Measurements from ENCODE around the gene PIEZO1. TPM values are rescaled to one million over a fixed set of nuclear protein-coding genes. Genes with fewer than 3 reads are reported as not detected.

PIEZO1 gene
- total RNA-seq, 2 experiments from 2014 or later, result 269 to 347 TPM

DNA sequence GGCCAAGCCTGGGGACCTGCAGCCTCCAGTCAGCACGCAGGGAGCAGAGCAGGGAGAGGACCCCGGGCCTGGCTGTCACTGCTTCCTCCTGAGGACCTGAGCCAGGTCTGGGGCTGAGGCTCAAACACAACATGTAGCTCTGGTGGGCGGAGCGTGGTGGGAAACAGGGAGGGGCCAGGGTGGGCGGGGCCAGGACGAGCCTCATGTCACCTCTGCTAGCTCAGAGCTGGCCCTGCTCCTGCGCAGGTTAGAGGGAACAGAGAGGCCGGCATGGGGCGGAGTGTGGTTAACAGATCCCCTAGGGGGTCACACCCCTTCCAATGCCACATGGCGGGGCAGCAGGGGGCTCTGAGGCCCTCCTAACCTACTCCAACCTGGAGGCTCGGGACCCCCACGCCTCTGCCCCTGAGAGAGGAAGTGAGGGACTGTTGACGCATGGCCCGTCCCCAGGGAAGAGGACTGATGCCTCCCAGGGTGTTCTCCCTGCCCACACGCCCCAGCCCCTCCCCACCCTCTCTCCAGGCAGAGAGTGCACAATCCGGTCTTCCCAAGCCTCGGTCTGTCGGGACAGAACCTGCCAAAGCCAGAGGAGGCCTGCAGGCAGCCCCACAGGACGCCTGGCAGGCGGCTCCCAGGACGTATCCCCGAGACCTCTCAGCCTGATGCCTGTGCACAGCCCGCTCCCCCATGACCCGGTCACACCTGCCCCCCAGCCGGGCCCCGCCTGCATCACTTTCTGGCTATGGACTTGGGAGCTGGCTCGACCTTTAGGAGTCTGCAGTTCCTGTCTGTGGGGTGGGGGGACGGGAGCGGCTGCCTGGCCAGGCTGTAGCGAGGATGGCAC, 15.2 kb downstream of the PIEZO1 start:
- Mint-ChIP-seq H3K4me1 (peaks cover 36% of the 10 kb centered on the region), H3K36me3 (no peaks in the 10 kb centered on the region), H3K27me3 (no peaks in the 10 kb centered on the region), H3K4me3 (no peak overlapping the region), H3K27ac (no peak overlapping the region), H3K9me3 (ENCODE audit: low read depth) (no peaks in the 10 kb centered on the region)
- ATAC-seq, result peak; percentile 73
- CTCF ChIA-PET, result interaction anchor here (0.8 to 2.9 kb wide), 2 partner anchors 11 to 32 kb away, joined by 3 to 12 read pairs; no protein-coding TSS in a partner anchor
- DNase-seq, result peak; percentile 52

DNA sequence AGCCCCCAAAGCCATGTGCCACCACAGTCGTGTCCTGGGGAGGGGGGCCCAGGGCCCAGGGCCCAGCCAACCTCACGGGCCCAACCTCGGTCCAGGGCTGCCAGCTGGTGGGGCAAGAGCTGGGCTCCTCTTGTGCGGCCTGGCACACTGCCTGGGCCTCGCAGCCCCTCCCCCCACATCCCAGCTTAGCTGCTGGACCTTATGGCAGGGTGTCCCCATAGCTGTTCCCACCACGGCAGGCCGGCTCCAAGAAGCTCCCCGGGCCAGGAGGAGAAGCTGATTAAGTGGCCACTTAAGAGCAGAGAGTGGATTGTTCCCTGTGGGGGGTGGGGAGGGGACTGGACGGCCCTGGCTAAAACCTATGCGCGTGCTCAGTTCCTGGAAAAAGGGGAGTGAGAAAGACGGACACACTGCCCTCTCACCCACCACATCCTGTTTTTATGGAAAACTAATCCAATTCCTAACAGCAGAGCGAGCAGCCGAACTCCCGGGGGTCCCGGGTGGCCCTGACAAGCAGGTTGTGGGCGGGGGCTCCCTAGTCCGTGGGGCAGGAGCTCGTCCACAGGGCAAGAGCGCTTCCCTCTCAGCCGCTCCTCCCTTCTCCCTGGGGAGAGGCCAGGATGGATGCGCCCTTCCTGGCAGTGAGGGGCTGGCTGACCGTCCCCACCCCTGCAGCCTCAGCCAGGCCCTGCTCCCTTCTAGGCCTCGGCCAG, 16.8 kb downstream of the PIEZO1 start:
- H3K27me3 Mint-ChIP-seq, result no peaks in the 10 kb centered on the region
- CTCF ChIA-PET, result interaction anchor here (1.2 to 2.9 kb wide), 2 partner anchors 25 to 31 kb away, joined by 3 to 8 read pairs; no protein-coding TSS in a partner anchor
- no peak overlapping the region for H3K4me3 Mint-ChIP-seq
- H3K4me1 Mint-ChIP-seq, result peaks cover 37% of the 10 kb centered on the region
- H3K27ac Mint-ChIP-seq, result peak overlapping the region; percentile 38
- DNase-seq (no peak), ATAC-seq (no peak)
- H3K36me3 Mint-ChIP-seq, result no peaks in the 10 kb centered on the region
- H3K9me3 Mint-ChIP-seq (ENCODE audit: low read depth), result no peaks in the 10 kb centered on the region

DNA sequence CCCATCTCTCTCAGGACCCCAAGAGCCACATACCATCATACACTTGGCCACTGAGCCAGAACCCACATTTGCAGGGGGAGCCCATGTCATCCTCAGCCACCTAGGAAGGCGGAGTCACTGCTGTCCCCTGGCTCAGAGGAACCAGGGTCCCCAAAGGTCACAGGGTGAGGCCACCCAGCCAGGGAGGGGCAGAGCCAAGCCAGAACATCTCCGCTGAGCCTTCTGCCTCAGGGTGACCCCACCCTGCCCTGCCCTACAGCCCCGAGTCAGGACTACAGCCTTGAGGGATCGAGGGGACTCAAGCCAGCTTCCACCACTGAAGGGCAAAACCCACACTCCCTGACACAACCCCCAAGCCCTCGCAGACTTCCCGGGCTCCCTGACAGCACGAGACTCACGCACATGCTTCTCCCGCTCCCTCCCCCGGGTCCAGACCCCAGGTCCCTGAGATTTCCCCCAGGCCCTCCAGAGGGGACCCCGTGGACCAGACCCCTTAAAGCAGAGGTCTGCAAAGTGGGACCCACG, 17.4 kb downstream of the PIEZO1 start:
- Mint-ChIP-seq H3K4me1 (peaks cover 38% of the 10 kb centered on the region), H3K27ac (peak overlapping the region; percentile 38), H3K36me3 (no peaks in the 10 kb centered on the region), H3K4me3 (no peak overlapping the region), H3K27me3 (no peaks in the 10 kb centered on the region), H3K9me3 (ENCODE audit: low read depth) (no peaks in the 10 kb centered on the region)
- CTCF ChIA-PET, result interaction anchor here (0.9 to 2.9 kb wide), 4 partner anchors 19 to 30 kb away, joined by 3 to 8 read pairs (median 3); no protein-coding TSS in a partner anchor
- ATAC-seq, result no peak
- DNase-seq, result no peak

DNA sequence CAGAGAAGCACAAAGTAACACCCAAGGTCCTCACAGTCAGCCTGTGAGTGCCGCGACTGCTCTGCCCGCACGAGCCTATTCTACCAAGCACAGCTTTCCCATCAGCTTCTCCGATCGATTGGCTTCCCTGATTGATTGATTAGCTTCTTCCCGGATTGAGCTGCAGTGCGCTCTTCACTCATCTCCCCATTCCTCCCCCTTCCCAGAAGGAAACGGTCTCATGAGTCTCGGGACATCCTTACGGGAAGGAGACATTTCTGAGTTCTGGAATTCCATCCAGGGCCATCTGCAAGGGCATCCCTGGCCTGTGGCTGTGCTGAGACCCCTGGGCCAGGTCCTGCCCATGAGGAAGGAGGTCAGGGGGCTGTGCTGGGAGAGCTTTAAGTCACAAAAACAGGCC, 18.0 kb downstream of the PIEZO1 start:
- no peak overlapping the region for H3K4me3 Mint-ChIP-seq
- peak overlapping the region; percentile 38 for H3K27ac Mint-ChIP-seq
- no peak for DNase-seq
- no peaks in the 10 kb centered on the region for H3K27me3 Mint-ChIP-seq
- no peaks in the 10 kb centered on the region for H3K36me3 Mint-ChIP-seq
- H3K9me3 Mint-ChIP-seq (ENCODE audit: low read depth), result no peaks in the 10 kb centered on the region
- peaks cover 38% of the 10 kb centered on the region for H3K4me1 Mint-ChIP-seq
- ATAC-seq, result no peak
- CTCF ChIA-PET, result interaction anchor here (0.9 to 2.9 kb wide), 4 partner anchors 19 to 30 kb away, joined by 3 to 8 read pairs (median 4); no protein-coding TSS in a partner anchor

DNA sequence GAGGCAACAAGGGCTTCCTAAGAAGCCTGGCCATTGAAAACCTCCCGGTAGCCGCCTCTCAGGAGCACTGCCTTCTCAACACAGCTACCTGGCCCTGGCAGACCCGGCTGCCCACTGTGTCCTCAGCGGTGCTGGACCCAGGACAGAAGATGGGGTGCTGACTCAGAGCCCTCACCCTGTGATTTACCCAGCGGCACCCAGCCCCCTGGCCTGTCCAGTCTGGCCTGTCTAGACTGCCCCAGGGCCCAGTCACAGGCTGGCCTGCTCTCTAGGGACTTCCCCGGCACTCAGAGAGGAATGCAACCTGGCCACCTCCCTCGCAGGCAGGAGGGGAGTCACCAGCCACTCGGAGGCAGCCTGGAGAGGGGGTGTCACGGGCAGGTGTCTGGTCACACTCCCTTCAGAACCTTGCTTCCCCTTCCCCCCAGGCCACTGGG, 20.1 kb downstream of the PIEZO1 start:
- CTCF ChIA-PET, result interaction anchor here (1.9 kb wide), 1 partner anchor 28 kb away, joined by 5 read pairs; no protein-coding TSS in a partner anchor
- ATAC-seq (no peak), DNase-seq (no peak)
- peaks cover 37% of the 10 kb centered on the region for H3K4me1 Mint-ChIP-seq
- H3K27me3 Mint-ChIP-seq, result no peaks in the 10 kb centered on the region
- no peak overlapping the region for H3K4me3 Mint-ChIP-seq
- no peak overlapping the region for H3K27ac Mint-ChIP-seq
- no peaks in the 10 kb centered on the region for H3K9me3 Mint-ChIP-seq (ENCODE audit: low read depth)
- H3K36me3 Mint-ChIP-seq, result no peaks in the 10 kb centered on the region

DNA sequence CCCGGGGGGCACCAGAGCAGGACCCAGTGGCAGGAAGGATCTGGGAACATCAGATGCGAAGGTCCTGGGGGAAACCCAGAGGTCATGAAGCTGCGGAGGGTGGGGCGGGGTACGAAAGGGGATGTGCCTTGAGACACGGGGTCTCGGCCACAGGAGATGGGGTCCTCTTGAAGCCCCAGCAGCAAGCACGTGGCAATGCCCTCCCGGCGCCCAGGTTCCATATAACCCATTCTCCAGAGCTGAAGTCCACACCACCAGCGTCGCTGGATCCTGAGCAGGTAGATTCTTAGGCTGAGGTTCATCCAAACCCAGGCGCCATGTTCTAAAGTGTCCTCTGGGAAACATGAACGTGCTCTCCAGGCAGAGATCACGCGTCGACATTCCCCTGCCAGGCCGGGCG, 20.9 kb downstream of the PIEZO1 start:
- CTCF ChIA-PET, result no interaction called here
- Mint-ChIP-seq H3K4me1 (peaks cover 39% of the 10 kb centered on the region), H3K36me3 (no peaks in the 10 kb centered on the region), H3K27ac (no peak overlapping the region), H3K4me3 (no peak overlapping the region), H3K27me3 (no peaks in the 10 kb centered on the region), H3K9me3 (ENCODE audit: low read depth) (no peaks in the 10 kb centered on the region)
- ATAC-seq (no peak), DNase-seq (no peak)

DNA sequence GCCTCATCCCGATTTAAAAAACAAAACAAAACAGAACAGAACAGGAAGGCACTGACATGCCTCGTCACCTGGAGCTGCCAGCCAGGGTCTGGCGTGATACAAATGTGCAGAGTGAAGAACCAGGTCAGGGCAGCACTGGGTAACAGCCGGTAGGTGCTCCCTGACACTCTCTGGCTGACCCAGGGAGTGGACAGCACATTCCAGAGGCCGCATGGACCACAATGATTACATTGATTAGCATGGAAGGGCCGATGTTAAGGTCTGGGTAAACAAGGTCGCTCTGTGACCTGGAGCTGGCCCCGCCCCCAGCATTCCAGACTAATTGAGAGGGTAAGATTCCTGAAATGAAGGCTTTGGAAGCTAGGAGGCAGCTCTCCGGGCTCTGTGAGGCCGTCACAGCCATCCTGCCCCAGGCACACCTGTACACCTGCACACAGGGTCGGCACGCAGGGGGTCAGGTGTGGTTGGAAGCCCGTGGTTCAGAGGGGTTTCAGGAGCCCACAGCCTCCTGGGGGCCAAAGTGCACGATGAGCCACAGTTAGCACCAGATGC, 21.4 kb downstream of the PIEZO1 start:
- Mint-ChIP-seq H3K27me3 (no peaks in the 10 kb centered on the region), H3K36me3 (peaks cover 1% of the 10 kb centered on the region), H3K9me3 (ENCODE audit: low read depth) (no peaks in the 10 kb centered on the region), H3K4me3 (no peak overlapping the region), H3K4me1 (peaks cover 39% of the 10 kb centered on the region), H3K27ac (no peak overlapping the region)
- no peak for ATAC-seq
- no peak for DNase-seq
- CTCF ChIA-PET, result interaction anchor here (1.8 kb wide), 1 partner anchor 26 kb away, joined by 11 read pairs; no protein-coding TSS in a partner anchor

DNA sequence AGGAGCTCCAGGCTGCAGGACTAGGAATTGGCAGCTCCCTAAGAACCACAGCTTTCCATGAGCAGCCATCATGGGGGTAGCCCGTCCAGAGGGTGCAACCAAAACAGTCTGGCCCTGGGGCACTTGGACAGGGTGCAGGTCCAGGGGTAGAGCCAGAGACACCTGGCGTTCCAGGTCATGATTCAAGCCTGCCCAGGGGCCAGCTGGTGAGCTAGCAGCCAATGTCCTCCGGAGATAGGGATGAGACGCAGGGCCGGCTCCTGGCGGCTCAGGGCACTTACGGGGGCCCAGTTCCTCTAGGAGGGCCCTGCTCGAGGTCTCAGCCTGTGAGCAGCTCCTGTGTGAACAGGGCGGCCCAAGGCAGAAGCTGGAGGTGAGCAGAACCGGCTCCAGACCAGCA, 22.1 kb downstream of the PIEZO1 start:
- no peak overlapping the region for H3K27ac Mint-ChIP-seq
- no peak for ATAC-seq
- H3K27me3 Mint-ChIP-seq, result no peaks in the 10 kb centered on the region
- peaks cover 1% of the 10 kb centered on the region for H3K36me3 Mint-ChIP-seq
- CTCF ChIA-PET, result interaction anchor here (1.1 to 1.8 kb wide), 2 partner anchors 26 to 193 kb away, joined by 3 to 11 read pairs; partner anchors contain the start of gene ZC3H18
- peaks cover 42% of the 10 kb centered on the region for H3K4me1 Mint-ChIP-seq
- no peak overlapping the region for H3K4me3 Mint-ChIP-seq
- no peak for DNase-seq
- H3K9me3 Mint-ChIP-seq (ENCODE audit: low read depth), result no peaks in the 10 kb centered on the region

DNA sequence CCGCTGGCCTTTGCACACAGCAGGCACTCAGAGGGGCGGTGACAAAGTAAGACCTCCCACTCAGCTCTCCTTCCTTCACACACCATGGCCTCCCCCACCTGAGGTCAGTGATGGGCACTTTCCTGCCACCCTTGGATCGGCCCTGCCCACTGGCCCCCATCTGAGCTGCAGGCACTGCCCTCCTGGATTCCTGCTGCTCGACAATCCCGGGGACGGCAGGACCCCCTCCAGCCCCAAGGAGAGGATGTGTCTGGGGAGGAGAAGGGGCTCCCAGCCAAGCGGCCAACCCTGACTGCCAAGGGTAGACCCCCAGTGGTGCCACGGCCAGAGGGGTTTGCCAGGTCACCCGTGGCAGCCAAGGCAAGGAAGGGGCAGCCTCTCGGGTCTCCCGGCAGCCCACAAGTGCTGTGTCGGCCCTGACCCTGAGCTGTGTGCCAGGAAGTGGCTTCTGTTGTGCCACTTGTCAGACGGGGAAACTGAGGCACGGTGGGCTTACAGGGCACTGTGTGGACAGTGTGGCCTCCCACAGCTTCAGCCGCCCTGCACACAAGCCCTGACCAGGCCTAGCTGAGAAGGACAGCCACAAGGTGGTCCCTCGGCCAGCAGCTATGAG, 22.7 kb downstream of the PIEZO1 start:
- Mint-ChIP-seq H3K4me3 (no peak overlapping the region), H3K27me3 (no peaks in the 10 kb centered on the region), H3K4me1 (peaks cover 36% of the 10 kb centered on the region), H3K36me3 (peaks cover 1% of the 10 kb centered on the region), H3K27ac (no peak overlapping the region), H3K9me3 (ENCODE audit: low read depth) (no peaks in the 10 kb centered on the region)
- ATAC-seq, result no peak
- no peak for DNase-seq
- CTCF ChIA-PET, result interaction anchor here (1.1 to 1.8 kb wide), 3 partner anchors 17 to 192 kb away, joined by 3 to 11 read pairs (median 4); partner anchors contain the start of gene ZC3H18

DNA sequence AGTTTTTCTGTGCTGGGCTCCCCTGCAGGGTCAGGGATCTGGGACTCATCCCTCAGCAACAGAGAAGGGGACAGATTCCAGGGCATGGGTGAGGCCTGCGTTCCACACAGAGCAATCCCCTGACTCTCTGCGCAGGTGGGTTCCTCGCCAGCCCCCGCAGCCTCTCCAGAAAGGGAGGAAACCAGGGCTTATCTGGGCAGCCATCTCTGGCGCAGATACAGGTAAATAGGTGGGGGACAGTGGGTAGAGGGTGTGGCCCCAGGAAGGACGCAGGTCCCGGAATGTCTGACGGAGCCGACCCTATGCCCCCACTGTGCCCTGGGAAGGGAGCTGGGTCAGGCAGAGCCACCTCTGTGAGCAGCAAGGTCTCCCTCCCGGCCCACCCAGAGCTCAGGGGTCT, 23.2 kb downstream of the PIEZO1 start:
- H3K4me1 Mint-ChIP-seq, result peaks cover 33% of the 10 kb centered on the region
- H3K4me3 Mint-ChIP-seq, result no peak overlapping the region
- no peaks in the 10 kb centered on the region for H3K9me3 Mint-ChIP-seq (ENCODE audit: low read depth)
- ATAC-seq (no peak), DNase-seq (no peak)
- no peak overlapping the region for H3K27ac Mint-ChIP-seq
- H3K36me3 Mint-ChIP-seq, result peaks cover 1% of the 10 kb centered on the region
- CTCF ChIA-PET, result interaction anchor here (1.5 to 1.8 kb wide), 2 partner anchors 18 to 25 kb away, joined by 4 to 11 read pairs; no protein-coding TSS in a partner anchor
- H3K27me3 Mint-ChIP-seq, result no peaks in the 10 kb centered on the region

DNA sequence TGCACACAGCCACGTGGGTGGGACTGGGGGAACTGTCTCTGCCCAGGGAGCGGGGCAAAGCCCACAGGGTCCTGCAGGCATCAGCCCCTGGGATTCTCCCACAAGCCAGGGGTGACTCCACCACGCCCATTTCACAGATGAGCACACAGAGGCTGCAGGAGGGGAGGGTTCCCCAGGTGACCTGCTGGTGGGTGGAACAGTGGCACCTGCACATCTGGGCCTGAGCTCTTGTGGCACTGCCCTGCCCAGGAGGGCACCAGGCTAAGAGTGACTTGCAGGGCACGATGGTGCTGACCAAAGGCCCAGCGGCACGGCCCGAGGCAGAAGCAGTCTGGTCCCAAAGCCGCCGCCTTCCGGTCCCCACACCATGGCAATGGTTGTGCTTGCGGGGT, 23.9 kb downstream of the PIEZO1 start:
- H3K4me3 Mint-ChIP-seq, result no peak overlapping the region
- CTCF ChIA-PET, result interaction anchor here (1.0 to 1.5 kb wide), 2 partner anchors 19 to 24 kb away, joined by 4 read pairs; no protein-coding TSS in a partner anchor
- peaks cover 1% of the 10 kb centered on the region for H3K36me3 Mint-ChIP-seq
- DNase-seq (no peak), ATAC-seq (no peak)
- H3K4me1 Mint-ChIP-seq, result peaks cover 29% of the 10 kb centered on the region
- H3K27ac Mint-ChIP-seq, result no peak overlapping the region
- H3K27me3 Mint-ChIP-seq, result no peaks in the 10 kb centered on the region
- no peaks in the 10 kb centered on the region for H3K9me3 Mint-ChIP-seq (ENCODE audit: low read depth)

DNA sequence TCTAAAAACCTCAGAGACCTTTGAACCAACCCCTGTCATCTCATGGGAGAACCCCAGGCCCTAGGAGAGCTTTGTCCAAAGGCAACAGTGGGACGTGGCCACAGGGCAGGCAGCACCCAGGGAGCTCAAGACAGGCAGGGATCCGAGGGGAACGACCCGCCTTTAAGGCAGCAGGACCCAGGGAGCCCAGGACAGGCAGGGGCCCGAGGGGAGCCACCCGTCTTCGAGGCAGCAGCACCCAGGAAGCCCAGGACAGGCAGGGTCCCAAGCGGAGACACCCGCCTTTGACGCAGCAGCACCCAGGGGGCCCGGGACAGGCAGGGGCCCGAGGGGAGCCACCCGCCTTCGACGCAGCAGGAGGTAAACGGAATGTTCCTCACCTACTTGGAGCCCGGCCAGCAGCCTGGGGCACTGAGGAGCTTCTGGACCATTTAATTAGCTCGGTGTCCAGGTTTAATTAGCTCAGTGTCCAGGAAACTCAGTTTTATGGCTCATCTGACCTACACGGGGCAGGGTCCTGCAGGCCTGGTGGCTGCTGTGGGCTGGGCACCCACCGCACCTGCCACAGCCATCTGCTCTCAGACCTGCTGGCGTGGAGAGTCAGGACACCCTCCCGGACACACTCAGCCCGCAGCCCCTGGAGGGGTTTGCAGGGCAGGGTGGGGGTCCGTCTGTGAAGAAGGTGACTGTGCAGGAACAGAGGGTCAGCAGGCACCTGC, 24.4 kb downstream of the PIEZO1 start:
- Mint-ChIP-seq H3K9me3 (ENCODE audit: low read depth) (no peaks in the 10 kb centered on the region), H3K27me3 (no peaks in the 10 kb centered on the region), H3K36me3 (peaks cover 1% of the 10 kb centered on the region), H3K4me1 (peaks cover 25% of the 10 kb centered on the region), H3K27ac (no peak overlapping the region), H3K4me3 (no peak overlapping the region)
- CTCF ChIA-PET, result interaction anchor here (1.0 to 2.7 kb wide), 3 partner anchors 19 to 23 kb away, joined by 3 to 13 read pairs (median 4); no protein-coding TSS in a partner anchor
- no peak for DNase-seq
- ATAC-seq, result no peak
